B cell (primary cell): ENCODE measurements around the gene FARP1. TPM values are rescaled to one million over a fixed set of nuclear protein-coding genes. Genes with fewer than 3 reads are reported as not detected.

ENCODE experiments used
- ATAC-seq: fragments of 200-7000 bp; cut with Tn5 transposase; one replicate; pipeline ENCODE4 v1.10.0; 2021; ENCODE audit warnings: low read depth, mild to moderate bottlenecking, moderate number of reproducible peaks, moderate library complexity
- CTCF ChIA-PET: fragments of 350-600 bp; sonication (Branson Sonifier 250); formaldehyde crosslinking; loops from one replicate; lab custom pipeline; 2021; ENCODE audit warnings: antibody characterized with exemption, inconsistent platforms; lab: Charles Lee
- POLR2A ChIA-PET: fragments of 350-600 bp; sonication (Branson Sonifier 250); formaldehyde crosslinking; loops from one replicate; lab custom pipeline; 2021; ENCODE audit warnings: antibody characterized with exemption; lab: Charles Lee
- DNase-seq: peaks from one replicate; pipeline ENCODE4 v3.0.0; 2013
- H2AFZ ChIP-seq: 2 replicates; pipeline ENCODE4 v1.6.1; 2012; ENCODE audit warnings: mild to moderate bottlenecking, low read depth, low read length; ENCODE audit not compliant: insufficient read depth, poor library complexity, severe bottlenecking
- H3K27ac ChIP-seq, 2 donors: 1 replicate in 1 of 2; 2 replicates in 1 of 2; pipeline ENCODE4 v1.5.1; 2012 to 2013; ENCODE audit warnings: low read length in 2 of 2, mild to moderate bottlenecking in 2 of 2, moderate library complexity in 1 of 2
- H3K27me3 ChIP-seq, 4 experiments: fragments of 200-600 bp in 1 of 4; sonication (generic) in 1 of 4; replicated peaks in 1 of 4; 1 replicate in 2 of 4; 2 replicates in 2 of 4; pipeline versions ENCODE4 v1.6.1 to v1.7.0; 2013 to 2016; ENCODE audit warnings: low read length in 3 of 4, mild to moderate bottlenecking in 2 of 4, mixed read lengths in 1 of 4, moderate library complexity in 1 of 4; ENCODE audit not compliant: insufficient read depth in 4 of 4, control insufficient read depth in 3 of 4; ENCODE audit errors: control extremely low read depth in 1 of 4
- H3K36me3 ChIP-seq, 2 experiments: replicated peaks in 1 of 2; 1 replicate in 1 of 2; 2 replicates in 1 of 2; pipeline versions ENCODE4 v1.6.1 to v1.7.1; 2013; ENCODE audit warnings: low read length in 1 of 2; ENCODE audit not compliant: insufficient read depth in 2 of 2, control insufficient read depth in 1 of 2; ENCODE audit errors: control extremely low read depth in 1 of 2, extremely low read depth in 1 of 2
- H3K4me1 ChIP-seq, 2 donors: fragments of 200-600 bp in 1 of 2; sonication (generic) in 1 of 2; 1 replicate in 1 of 2; 2 replicates in 1 of 2; pipeline versions ENCODE4 v1.5.1 to v1.6.1; 2013 to 2017; ENCODE audit warnings: low read length in 2 of 2; ENCODE audit not compliant: control insufficient read depth in 2 of 2, insufficient read depth in 2 of 2
- H3K4me2 ChIP-seq: replicated peaks from 2 replicates; pipeline ENCODE3; 2012; ENCODE audit warnings: mild to moderate bottlenecking, low read depth, low read length; ENCODE audit not compliant: poor library complexity, severe bottlenecking
- H3K4me3 ChIP-seq, 5 experiments: fragments of 200-600 bp in 1 of 5; sonication (generic) in 1 of 5; 1 replicate in 3 of 5; 2 replicates in 2 of 5; pipeline versions ENCODE4 v1.5.1 to v1.7.0; 2011 to 2016; ENCODE audit warnings: low read length in 4 of 5, mild to moderate bottlenecking in 4 of 5, low read depth in 2 of 5, control low read depth in 1 of 5, moderate library complexity in 1 of 5; ENCODE audit not compliant: insufficient read depth in 1 of 5; ENCODE audit errors: control extremely low read depth in 1 of 5, extremely low read depth in 1 of 5
- H3K79me2 ChIP-seq: fragments of 200-600 bp; sonication (generic); one replicate; pipeline ENCODE4 v1.6.0; 2016; ENCODE audit warnings: low read length; ENCODE audit not compliant: control insufficient read depth, insufficient read depth
- H3K9ac ChIP-seq: fragments of 200-600 bp; sonication (generic); 2 replicates; pipeline ENCODE4 v1.6.1; 2017; ENCODE audit warnings: mild to moderate bottlenecking, low read length, moderate library complexity
- H3K9me3 ChIP-seq, 3 donors: one replicate each; pipeline versions ENCODE4 v1.6.1 to v1.7.1; 2013; ENCODE audit warnings: low read length in 2 of 3; ENCODE audit not compliant: control insufficient read depth in 2 of 3, insufficient read depth in 1 of 3; ENCODE audit errors: control extremely low read depth in 1 of 3
- H4K20me1 ChIP-seq: 2 replicates; pipeline ENCODE4 v1.6.0; 2012; ENCODE audit warnings: mild to moderate bottlenecking, low read length; ENCODE audit not compliant: insufficient read depth, control insufficient read depth, poor library complexity, severe bottlenecking
- H3K27ac Mint-ChIP-seq: one replicate; pipeline ENCODE4 v1.8.0; 2021; ENCODE audit warnings: mixed read lengths
- H3K27me3 Mint-ChIP-seq: one replicate; pipeline ENCODE4 v1.8.0; 2021; ENCODE audit warnings: mixed read lengths
- H3K4me1 Mint-ChIP-seq: one replicate; pipeline ENCODE4 v1.8.0; 2021; ENCODE audit warnings: mixed read lengths
- H3K4me3 Mint-ChIP-seq: one replicate; pipeline ENCODE4 v1.8.0; 2021; ENCODE audit warnings: mixed read lengths
- H3K9me3 Mint-ChIP-seq: one replicate; pipeline ENCODE4 v1.8.0; 2022; ENCODE audit warnings: mixed read lengths; ENCODE audit not compliant: insufficient read depth
- CTCF ChIP-seq: fragments of 200-600 bp; IDR thresholded peaks from one replicate; pipeline ENCODE4 v1.8.0; 2022; ENCODE audit warnings: antibody characterized with exemption, mild to moderate bottlenecking
- EZH2 ChIP-seq: IDR thresholded peaks from 2 replicates; pipeline ENCODE4 v1.6.1; 2012; ENCODE audit warnings: borderline replicate concordance, low read depth, mild to moderate bottlenecking, moderate library complexity, low read length; ENCODE audit not compliant: insufficient read depth, poor library complexity, severe bottlenecking
- WGBS: methylation state at CpG from one replicate; pipeline ENCODE4 v1.1.5; 2013; ENCODE audit warnings: missing lambda C conversion rate; ENCODE audit not compliant: insufficient coverage; 5-methylcytosine and 5-hydroxymethylcytosine counted together
- intact Hi-C: fragments of 100-400 bp; cut with micrococcal nuclease; formaldehyde crosslinking; loops from one replicate; pipeline ENCODE4 v1.10.0; 2022
- polyA plus RNA-seq: library from polyadenylated mRNA; depleted of rRNA; stranded (reverse); fragments of >200 nt; gene quantifications from 2 replicates; pipeline ENCODE4 v1.2.3, GENCODE V29; 2012
- total RNA-seq, 2 donors: library from RNA; stranded (reverse); fragments of 120-200 nt in 1 of 2; gene quantifications; 1 replicate in 1 of 2; 2 replicates in 1 of 2; pipeline versions ENCODE4 v1.2.3 to v1.2.4, GENCODE V29; 2013 to 2022

Gene FARP1
- total and polyA plus RNA-seq, 2 donors (not counting 1 experiment from before 2014, with no cell fraction given), result 0.15 to 1.5 TPM

GRCh38 chr13:98429531-98429930 is 286.6 kb downstream of the FARP1 start:
- WGBS, result 94% methylated on average over 5 of the region's 7 CpGs

More at GRCh38 chr13:98429531-98429930, 286.6 kb downstream of the FARP1 start:
- POLR2A ChIA-PET, result no interaction called here
- Histone ChIP-seq H3K79me2 (no peaks in the 10 kb centered on the region), H3K4me2 (no peak overlapping the region), H3K27ac (no peak overlapping the region), H3K4me1 (no peaks in the 10 kb centered on the region), H3K36me3 (no peaks in the 10 kb centered on the region), H3K4me3 (no peak overlapping the region), H3K9me3 (no peaks in the 10 kb centered on the region), H3K9ac (no peak overlapping the region), H4K20me1 (no peaks in the 10 kb centered on the region), H3K27me3 (peaks cover 0 to 8% (median 0%) of the 10 kb centered on the region in 4 experiments), H2AFZ (no peak overlapping the region)
- no peak for TF ChIP-seq CTCF
- TF ChIP-seq EZH2, result no peak
- CTCF ChIA-PET, result no interaction called here
- no peak overlapping the region for H3K4me3 Mint-ChIP-seq
- H3K27me3 Mint-ChIP-seq, result peaks cover 36% of the 10 kb centered on the region
- ATAC-seq, result no peak
- intact Hi-C loops, result no loop called here
- no peak for DNase-seq
- no peaks in the 10 kb centered on the region for H3K4me1 Mint-ChIP-seq
- H3K27ac Mint-ChIP-seq, result no peak overlapping the region
- H3K9me3 Mint-ChIP-seq, result no peaks in the 10 kb centered on the region
